GM18505 (cell line): ENCODE results near the gene SYT12.

Experiments used
- ATAC-seq: cut with Tn5 transposase; IDR thresholded peaks from one replicate; pipeline ENCODE4 v1.9.1; 2021; ENCODE audit not compliant: unreplicated experiment
- POLR2A ChIP-seq: IDR thresholded peaks from 4 replicates; pipeline ENCODE4 v1.6.1; 2011; ENCODE audit warnings: borderline replicate concordance; ENCODE audit not compliant: insufficient read depth, insufficient read length; ENCODE audit errors: extremely low read depth

The SYT12 gene

GRCh38 chr11:67048515-67049130 is 25.7 kb downstream of the SYT12 start:
- TF ChIP-seq POLR2A = no peak

GRCh38 chr11:67050139-67050538 is 27.2 kb downstream of the SYT12 start:
- no peak for ATAC-seq
- no peak for TF ChIP-seq POLR2A

More at GRCh38 chr11:67048515-67049130, 25.7 kb downstream of the SYT12 start:
- no peak for ATAC-seq

- no peak for ATAC-seq
- TF ChIP-seq POLR2A = no peak
Measured at GRCh38 chr11:67051180-67051893, 28.4 kb downstream of the SYT12 start.

GRCh38 chr11:67051945-67052488 is 29.1 kb downstream of the SYT12 start:
- no peak for TF ChIP-seq POLR2A
- ATAC-seq = no peak

- no peak for TF ChIP-seq POLR2A
- no peak for ATAC-seq
Measured at GRCh38 chr11:67052891-67053290, 30.0 kb downstream of the SYT12 start.

- TF ChIP-seq POLR2A = no peak
- ATAC-seq = no peak
Measured at GRCh38 chr11:67053896-67054329, 31.0 kb downstream of the SYT12 start.

GRCh38 chr11:67054346-67054835 is 31.5 kb downstream of the SYT12 start:
- TF ChIP-seq POLR2A = no peak
- no peak for ATAC-seq

GRCh38 chr11:67054836-67055523 is 32.0 kb downstream of the SYT12 start:
- ATAC-seq = no peak
- TF ChIP-seq POLR2A = no peak

GRCh38 chr11:67055812-67056211 is 32.9 kb downstream of the SYT12 start:
- TF ChIP-seq POLR2A = no peak
- no peak for ATAC-seq

- no peak for ATAC-seq
- TF ChIP-seq POLR2A = no peak
Measured at GRCh38 chr11:67056267-67057204, 33.6 kb downstream of the SYT12 start, which contains the start of gene RHOD. Gene RHOD, plus strand, starts transcription at chr11:67056847. Its CDS starts 56 bp downstream, at chr11:67056903.

GRCh38 chr11:67057205-67057672 is 34.3 kb downstream of the SYT12 start:
- no peak for TF ChIP-seq POLR2A

GRCh38 chr11:67058506-67058905 is 35.6 kb downstream of the SYT12 start:
- TF ChIP-seq POLR2A = no peak
- no peak for ATAC-seq

More at GRCh38 chr11:67057205-67057672, 34.3 kb downstream of the SYT12 start:
- ATAC-seq = no peak

- TF ChIP-seq POLR2A = no peak
- ATAC-seq = no peak
Measured at GRCh38 chr11:67059671-67060070, 36.7 kb downstream of the SYT12 start.

- no peak for TF ChIP-seq POLR2A
- no peak for ATAC-seq
Measured at GRCh38 chr11:67060111-67060522, 37.2 kb downstream of the SYT12 start.
